ENCODE results near the gene TBC1D12.
"Not testable (repeated sequence)": the region's sequence is repeated elsewhere in the genome, so short reads cannot be mapped to it uniquely, and the experiment has no call there.

TBC1D12 gene

GRCh38 chr10:94451883-94452519, 49.7 kb downstream of the TBC1D12 start:
- DNase-seq (ENCODE audit: low read depth in 1 of 2, low spot score in 1 of 2), result no peak

DNA sequence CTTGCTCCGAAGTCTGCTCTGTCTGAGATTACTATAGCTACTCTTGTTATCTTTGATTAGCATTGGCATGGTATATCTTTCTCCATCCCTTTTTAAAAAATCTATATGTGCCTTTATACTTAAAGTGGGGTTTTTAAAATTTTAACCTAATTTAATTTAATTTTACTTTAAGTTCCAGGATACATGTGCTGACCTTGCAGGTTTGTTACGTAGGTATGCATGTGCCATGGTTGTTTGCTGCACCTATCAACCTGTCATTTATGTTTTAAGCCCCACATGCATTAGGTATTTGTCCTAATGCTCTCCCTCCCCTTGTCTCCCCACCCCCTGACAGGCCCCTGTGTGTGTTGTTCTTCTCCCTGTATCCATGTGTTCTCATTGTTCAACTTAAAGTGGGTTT, 54.6 kb downstream of the TBC1D12 start:
- no peak for DNase-seq (ENCODE audit: low read depth in 1 of 2, low spot score in 1 of 2)

DNA sequence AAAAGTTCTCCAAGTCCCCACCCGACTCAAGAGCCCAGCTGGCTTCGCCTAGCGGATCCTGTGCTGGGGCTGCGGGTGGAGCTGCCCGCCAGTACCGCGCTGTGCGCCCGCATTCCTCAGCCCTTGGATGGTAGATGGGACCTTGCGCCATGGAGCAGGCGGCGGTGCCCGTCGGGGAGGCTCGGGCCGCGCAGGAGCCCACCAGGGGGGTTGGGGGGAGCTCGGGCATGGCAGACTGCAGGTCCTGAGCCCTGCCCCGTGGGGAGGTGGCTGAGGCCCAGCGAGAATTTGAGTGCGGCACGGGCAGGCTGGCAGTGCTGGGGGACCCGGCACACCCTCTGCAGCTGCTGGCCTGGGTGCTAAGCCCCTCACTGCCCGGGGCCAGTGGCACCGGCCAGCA, 57.0 kb downstream of the TBC1D12 start:
- DNase-seq (ENCODE audit: low read depth in 1 of 2, low spot score in 1 of 2), result no peak

GRCh38 chr10:94461503-94461902, 59.2 kb downstream of the TBC1D12 start:
- no peak for DNase-seq (ENCODE audit: low read depth in 1 of 2, low spot score in 1 of 2)

- no peak for DNase-seq (ENCODE audit: low read depth in 1 of 2, low spot score in 1 of 2)
Measured at GRCh38 chr10:94462130-94462529, 59.8 kb downstream of the TBC1D12 start.

DNA sequence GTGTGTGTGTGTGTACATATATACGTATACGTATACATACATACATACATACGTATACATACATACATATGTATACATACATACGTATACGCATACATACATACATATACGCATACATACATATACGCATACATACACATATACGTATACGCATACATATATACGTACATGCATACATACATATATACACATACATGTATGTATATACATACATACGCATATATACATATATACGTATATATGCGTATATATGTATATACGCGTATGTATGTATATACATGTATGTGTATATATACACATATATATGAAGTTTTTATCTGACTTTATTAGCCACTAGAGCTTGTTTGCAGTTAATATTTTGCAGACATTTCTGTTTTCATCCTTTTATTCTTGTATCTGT, 63.3 kb downstream of the TBC1D12 start:
- no peak for DNase-seq (ENCODE audit: low read depth in 1 of 2, low spot score in 1 of 2)

DNA sequence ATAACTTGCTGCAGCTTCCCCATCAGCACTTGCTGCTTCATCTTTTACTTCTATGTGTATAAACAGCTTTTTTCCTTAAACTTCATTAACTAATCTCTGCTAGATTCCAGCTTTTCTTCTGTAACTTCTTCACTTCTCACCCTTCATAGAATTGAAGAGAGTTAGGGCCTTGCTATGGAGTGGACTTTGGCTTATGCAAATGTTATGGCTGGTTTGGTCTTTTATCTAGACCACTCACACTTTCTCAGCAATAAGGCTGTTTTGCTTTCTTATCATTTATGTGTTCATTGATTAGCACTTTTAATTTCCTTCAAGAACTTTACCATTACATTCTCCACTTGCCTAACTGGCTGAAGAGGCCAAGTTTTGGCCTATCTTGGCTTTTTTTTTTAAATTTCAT, 79.1 kb downstream of the TBC1D12 start:
- DNase-seq (ENCODE audit: low read depth in 1 of 2, low spot score in 1 of 2), result no peak

DNA sequence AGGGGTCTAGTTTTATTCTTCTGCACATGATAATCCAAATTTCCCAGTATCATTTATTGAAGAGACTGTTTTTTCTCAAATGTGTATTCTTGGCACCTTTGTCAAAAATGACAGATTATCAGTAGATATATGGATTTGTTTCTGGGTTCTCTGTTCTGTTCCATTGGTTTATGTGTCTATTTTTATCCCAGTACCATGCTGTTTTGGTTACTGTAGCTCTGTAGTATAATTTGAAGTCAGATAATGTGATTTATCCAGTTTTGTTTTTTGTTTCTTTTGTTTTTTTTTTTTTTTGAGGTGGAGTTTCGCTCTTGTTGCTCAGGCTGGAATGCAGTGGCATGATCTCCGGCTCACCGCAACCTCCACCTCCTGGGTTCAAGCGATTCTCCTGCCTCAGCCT, 81.6 kb downstream of the TBC1D12 start:
- no peak for DNase-seq (ENCODE audit: low read depth in 1 of 2, low spot score in 1 of 2)

DNA sequence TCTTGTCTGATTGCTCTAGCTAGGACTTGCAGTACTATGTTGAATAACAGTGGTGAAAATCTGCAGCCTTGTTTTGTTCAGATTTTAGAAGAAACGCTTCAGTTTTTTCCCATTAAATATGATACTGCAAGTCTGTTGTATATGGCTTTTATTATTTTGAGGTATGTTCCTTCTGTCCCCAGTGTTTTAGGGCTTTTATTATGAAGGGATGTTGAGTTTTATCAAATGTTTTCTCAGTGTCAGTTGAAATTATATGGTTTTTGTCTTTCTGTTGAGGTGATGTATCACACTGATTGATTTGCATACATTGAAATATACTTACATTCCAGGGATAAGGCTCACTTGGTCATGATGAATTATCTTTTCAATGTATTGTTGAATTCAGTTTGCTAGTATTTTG, 82.8 kb downstream of the TBC1D12 start:
- no peak for DNase-seq (ENCODE audit: low read depth in 1 of 2, low spot score in 1 of 2)

DNA sequence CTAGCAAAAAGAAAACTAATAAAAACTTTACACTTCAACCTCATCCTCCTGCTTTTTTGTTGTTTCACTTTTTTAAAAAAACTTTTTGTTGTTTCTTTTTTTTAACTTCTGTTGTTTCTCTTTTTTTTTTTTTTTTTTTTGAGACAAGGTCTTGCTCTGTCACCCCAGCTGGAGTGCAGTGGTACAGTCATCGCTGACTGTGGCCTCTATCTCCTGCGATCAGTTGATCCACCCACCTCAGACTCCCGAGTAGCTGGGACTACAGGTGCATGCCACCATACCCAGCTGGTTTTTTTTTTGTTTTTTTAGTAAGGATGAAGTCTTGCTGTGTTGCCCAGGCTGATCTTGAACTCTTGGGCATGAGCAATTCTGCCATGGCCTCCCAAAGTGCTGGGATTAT, 85.2 kb downstream of the TBC1D12 start:
- no peak for DNase-seq (ENCODE audit: low read depth in 1 of 2, low spot score in 1 of 2)

DNA sequence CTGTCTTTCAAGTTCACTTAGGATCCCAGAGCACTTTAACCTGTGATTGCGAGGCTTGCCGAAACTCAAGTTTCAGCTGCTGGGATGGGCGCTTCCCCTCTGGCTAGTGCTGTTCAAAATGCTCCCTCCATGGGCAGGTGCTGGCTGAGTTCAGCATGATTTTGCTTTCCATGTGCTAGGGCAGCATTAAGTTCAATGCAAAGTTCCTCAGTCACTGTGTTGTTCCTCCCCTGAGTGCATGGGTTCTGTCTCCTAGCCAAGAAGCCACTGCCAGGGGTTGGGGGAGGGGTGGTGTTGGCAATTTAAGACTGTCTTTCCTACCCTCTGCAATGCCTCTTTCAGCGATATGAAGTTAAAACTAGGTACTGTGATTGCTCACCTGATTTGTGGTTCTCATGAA, 86.8 kb downstream of the TBC1D12 start:
- DNase-seq (ENCODE audit: low read depth in 1 of 2, low spot score in 1 of 2), result no peak

GRCh38 chr10:94489976-94490788, 87.8 kb downstream of the TBC1D12 start:
- DNase-seq (ENCODE audit: low read depth in 1 of 2, low spot score in 1 of 2), result no peak

DNA sequence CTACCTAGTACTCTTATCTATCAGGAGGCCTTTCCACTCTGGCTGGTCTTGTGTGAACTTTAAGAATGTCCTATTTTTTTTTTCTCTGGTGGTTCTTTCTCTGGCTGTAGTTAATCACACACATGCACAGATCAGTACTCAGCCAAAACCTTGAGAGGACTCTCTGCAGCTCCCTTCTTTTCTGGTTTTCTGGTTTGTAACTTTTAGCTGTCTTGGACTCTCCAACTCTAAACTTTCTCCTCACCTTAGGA, 88.4 kb downstream of the TBC1D12 start:
- DNase-seq (ENCODE audit: low read depth in 1 of 2, low spot score in 1 of 2), result no peak

DNA sequence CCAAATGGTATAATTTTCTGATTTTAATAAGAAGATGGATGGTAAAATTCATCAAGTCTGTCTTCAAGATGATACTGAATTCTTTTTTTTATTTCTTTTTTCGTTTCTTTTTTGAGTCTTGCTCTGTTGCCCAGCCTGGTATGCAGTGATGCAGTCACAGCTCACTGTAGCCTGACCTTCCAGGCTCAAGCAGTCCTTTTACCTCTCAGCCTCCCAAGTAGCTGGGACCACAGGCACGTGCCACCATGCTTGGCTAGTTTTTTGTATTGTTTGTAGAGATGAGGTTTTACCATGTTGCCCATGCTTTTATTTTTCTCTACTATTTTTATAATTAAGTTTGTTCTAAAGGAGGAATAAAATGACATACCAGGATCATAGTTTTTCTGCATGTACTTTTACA, 91.1 kb downstream of the TBC1D12 start:
- DNase-seq (ENCODE audit: low read depth in 1 of 2, low spot score in 1 of 2), result no peak

GRCh38 chr10:94496010-94496409, 93.7 kb downstream of the TBC1D12 start:
- no peak for DNase-seq (ENCODE audit: low read depth in 1 of 2, low spot score in 1 of 2)

- DNase-seq (ENCODE audit: low read depth in 1 of 2, low spot score in 1 of 2), result no peak
Measured at GRCh38 chr10:94496646-94497045, 94.3 kb downstream of the TBC1D12 start.

DNA sequence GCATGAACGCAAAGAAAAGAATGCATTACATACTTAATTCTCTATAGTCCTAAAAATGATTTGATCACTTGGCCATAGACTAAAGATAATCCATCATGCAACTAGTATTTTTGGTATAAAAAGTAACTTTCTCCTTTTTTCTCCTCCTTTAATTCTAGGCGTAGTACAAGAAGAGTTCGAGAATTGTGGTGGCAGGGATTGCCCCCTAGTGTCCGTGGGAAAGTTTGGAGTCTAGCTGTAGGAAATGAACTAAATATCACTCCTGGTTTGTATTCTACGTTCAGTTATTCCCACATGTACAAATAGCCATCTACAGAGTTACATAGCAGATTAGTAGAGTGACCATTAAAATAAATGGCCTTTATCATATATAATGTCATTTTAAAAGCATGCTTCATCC, 97.7 kb downstream of the TBC1D12 start:
- DNase-seq (ENCODE audit: low read depth in 1 of 2, low spot score in 1 of 2), result no peak

DNA sequence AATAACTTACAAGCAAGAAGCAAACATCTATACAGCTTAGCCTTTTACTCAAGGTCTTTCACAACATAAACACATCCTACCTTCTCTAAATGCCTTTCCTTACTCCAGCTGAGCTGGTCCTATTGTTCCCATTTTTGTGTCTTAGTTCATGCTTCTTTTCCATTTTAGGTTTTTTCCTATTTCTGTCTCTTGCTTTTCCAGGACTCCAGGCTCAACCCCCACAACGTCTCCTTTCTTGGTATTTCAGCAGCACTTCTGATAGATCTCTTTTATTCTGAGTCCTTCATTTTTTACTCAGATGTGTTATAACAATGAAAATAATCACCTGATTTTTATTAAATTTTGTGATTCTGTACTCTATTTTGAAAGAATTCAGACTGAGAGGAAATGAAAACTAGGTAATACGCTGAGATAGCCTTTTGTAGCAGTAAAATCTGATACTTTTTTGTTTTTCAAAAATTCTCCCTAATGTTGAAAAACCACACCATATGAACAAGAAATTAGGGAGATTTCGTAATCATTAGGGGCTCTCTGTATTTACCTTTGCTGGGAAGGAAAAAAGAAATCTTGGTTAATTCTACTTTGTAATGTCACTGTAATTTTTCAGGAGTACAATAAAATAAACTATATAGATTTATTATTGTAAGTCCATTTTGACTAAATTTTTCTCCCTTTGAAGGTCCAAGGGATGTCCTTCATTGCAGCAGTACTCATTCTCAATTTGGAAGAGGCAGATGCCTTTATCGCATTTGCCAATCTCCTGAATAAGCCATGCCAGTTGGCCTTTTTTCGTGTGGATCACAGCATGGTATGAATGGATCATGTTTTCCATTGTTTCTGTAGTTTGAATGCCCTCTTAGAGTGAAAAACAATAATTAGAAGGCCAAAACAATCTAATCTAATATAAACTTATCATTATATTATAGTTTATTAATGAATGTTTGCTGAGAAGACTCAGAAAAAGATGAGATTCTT, 119.2 kb downstream of the TBC1D12 start:
- DNase-seq (ENCODE audit: low read depth in 1 of 2, low spot score in 1 of 2), result no peak

- DNase-seq (ENCODE audit: low read depth in 1 of 2, low spot score in 1 of 2), result no peak
Measured at GRCh38 chr10:94524146-94524545, 121.8 kb downstream of the TBC1D12 start.

DNA sequence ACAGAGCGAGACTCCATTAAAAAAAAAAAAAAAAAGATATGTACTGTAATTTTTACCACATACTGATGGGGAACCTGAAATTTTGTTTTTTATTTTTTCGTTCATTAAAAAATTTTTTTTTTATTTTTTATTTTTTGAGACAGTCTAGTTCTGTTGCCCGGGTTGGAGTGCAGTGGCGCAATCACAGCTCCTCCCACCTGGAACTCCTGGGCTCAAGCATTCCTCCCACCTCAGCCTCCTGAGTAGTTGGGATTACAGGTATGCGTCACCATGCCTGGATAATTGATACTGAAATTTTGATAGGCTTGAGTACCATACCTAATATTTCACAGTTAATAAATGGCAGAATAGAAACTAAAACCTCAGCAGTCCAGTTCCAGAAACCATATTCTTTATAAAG, 122.4 kb downstream of the TBC1D12 start:
- DNase-seq (ENCODE audit: low read depth in 1 of 2, low spot score in 1 of 2), result no peak

- DNase-seq (ENCODE audit: low read depth in 1 of 2, low spot score in 1 of 2), result not testable (repeated sequence)
Measured at GRCh38 chr10:94531550-94531949, 129.2 kb downstream of the TBC1D12 start.

DNA sequence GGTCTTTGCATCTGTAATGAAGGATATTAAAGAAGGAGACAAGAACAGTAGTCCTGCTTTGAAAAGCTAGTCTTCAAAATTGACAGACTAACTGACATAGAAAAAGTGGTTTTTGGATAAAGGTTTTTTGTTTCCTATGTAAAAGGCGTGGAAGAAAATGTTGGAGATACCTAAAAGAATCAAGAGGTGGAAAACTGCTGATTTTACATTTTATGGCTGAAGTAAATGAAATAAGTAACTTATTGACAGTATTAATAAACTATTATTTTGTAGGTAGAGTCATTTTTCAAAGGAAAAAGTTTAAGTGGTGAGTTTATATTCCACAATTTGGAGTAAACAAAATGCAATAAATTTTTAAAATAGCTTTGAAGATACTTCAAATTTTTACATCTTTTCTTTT, 130.7 kb downstream of the TBC1D12 start:
- no peak for DNase-seq (ENCODE audit: low read depth in 1 of 2, low spot score in 1 of 2)
